Ovary (tissue), 3 donors: ENCODE data around the gene GLIS2.

Experiments
- POLR2A ChIP-seq: fragments of 450-650 bp; IDR thresholded peaks from one replicate; pipeline ENCODE4 v1.6.1; 2017; ENCODE audit warnings: antibody characterized with exemption, mild to moderate bottlenecking, moderate library complexity
- TF ChIP-seq, protein P1 (sequence below), 3 donors: fragments of 450-650 bp in 2 of 3; fragments of 200-600 bp in 1 of 3; IDR thresholded peaks; one replicate each; pipeline versions ENCODE4 v1.5.1 to v1.8.0; 2016 to 2022; ENCODE audit warnings: antibody characterized with exemption in 3 of 3, mild to moderate bottlenecking in 1 of 3
- donor health status: DM: no; HTN: no; CAD: no.

DNA sequence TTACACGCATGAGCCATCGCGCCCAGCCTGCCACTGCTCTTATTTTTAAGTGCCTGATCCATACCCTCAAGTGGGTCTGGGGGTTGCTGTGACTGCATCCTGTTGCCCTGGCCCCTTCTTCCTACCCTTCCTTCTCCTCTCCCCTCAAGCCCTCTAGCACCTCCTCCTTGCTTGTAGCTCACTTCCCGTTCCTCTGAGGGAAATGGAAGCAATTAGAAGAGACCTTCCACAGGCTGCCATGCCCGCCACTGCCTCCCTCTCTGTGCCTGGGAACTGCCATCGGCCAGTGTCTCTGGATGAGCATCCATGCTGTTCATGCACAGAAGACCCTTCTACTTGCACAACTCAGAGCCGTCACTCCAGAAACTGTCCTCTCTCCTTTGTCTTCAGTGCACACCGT, 32.4 kb upstream of the GLIS2 start:
- TF ChIP-seq, protein P1, sequence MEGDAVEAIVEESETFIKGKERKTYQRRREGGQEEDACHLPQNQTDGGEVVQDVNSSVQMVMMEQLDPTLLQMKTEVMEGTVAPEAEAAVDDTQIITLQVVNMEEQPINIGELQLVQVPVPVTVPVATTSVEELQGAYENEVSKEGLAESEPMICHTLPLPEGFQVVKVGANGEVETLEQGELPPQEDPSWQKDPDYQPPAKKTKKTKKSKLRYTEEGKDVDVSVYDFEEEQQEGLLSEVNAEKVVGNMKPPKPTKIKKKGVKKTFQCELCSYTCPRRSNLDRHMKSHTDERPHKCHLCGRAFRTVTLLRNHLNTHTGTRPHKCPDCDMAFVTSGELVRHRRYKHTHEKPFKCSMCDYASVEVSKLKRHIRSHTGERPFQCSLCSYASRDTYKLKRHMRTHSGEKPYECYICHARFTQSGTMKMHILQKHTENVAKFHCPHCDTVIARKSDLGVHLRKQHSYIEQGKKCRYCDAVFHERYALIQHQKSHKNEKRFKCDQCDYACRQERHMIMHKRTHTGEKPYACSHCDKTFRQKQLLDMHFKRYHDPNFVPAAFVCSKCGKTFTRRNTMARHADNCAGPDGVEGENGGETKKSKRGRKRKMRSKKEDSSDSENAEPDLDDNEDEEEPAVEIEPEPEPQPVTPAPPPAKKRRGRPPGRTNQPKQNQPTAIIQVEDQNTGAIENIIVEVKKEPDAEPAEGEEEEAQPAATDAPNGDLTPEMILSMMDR (IDR thresholded peaks at IDR 0.05), result no peak
- TF ChIP-seq POLR2A, result no peak
